ENCODE measurements around the gene PILRB. TPM values are rescaled to one million over a fixed set of nuclear protein-coding genes. Genes with fewer than 3 reads are reported as not detected.

PILRB gene
- total RNA-seq, 1 donor from 2014 or later: 21.1 TPM

DNA sequence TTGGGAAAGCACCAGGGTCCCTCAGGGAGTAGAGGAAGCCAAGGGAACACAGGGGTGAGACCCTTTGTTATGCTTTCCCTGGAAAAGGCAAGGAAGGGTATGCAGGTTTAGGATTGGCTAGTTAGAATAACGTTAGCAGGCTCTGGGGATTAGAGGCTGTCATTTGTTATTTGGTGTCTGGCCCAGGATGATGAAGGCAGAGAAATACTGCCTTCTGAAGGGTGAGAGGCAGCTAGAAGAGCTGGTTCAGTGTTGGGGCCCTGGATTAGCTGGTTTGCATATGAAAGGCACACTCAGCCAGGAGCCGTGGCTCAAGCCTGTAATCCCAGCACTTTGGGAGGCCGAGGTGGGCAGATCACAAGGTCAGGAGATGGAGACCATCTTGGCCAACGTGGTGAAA is 12.4 kb downstream of the PILRB start:
- Histone ChIP-seq H3K79me2 (ENCODE audit: insufficient read depth, low read length) (no peaks in the 10 kb centered on the region), H3K4me1 (ENCODE audit: insufficient read depth, low read length) (no peaks in the 10 kb centered on the region), H3K9me3 (ENCODE audit: insufficient read depth, low read depth, low read length) (no peaks in the 10 kb centered on the region), H3K4me2 (ENCODE audit: low read length) (no peak overlapping the region), H3K4me3 (ENCODE audit: insufficient read depth, low read depth, low read length) (no peak overlapping the region), H2AFZ (ENCODE audit: low read depth, low read length) (no peak overlapping the region), H3K27me3 (ENCODE audit: insufficient read depth, low read length) (no peaks in the 10 kb centered on the region), H3K27ac (ENCODE audit: low read depth, low read length) (no peak overlapping the region), H3K36me3 (ENCODE audit: insufficient read depth, low read length) (no peaks in the 10 kb centered on the region), H4K20me1 (ENCODE audit: insufficient read depth, low read length) (no peaks in the 10 kb centered on the region), H3K9ac (ENCODE audit: low read length) (no peak overlapping the region)
- no peak for FAIRE-seq
- TF ChIP-seq, protein P1, sequence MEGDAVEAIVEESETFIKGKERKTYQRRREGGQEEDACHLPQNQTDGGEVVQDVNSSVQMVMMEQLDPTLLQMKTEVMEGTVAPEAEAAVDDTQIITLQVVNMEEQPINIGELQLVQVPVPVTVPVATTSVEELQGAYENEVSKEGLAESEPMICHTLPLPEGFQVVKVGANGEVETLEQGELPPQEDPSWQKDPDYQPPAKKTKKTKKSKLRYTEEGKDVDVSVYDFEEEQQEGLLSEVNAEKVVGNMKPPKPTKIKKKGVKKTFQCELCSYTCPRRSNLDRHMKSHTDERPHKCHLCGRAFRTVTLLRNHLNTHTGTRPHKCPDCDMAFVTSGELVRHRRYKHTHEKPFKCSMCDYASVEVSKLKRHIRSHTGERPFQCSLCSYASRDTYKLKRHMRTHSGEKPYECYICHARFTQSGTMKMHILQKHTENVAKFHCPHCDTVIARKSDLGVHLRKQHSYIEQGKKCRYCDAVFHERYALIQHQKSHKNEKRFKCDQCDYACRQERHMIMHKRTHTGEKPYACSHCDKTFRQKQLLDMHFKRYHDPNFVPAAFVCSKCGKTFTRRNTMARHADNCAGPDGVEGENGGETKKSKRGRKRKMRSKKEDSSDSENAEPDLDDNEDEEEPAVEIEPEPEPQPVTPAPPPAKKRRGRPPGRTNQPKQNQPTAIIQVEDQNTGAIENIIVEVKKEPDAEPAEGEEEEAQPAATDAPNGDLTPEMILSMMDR (IDR thresholded peaks at IDR 0.05; ENCODE audit: insufficient read depth, low read depth, low read length): no peak
- no peak for TF ChIP-seq EZH2 (IDR thresholded peaks at IDR 0.05; ENCODE audit: insufficient read depth, low read length)
- H3K36me3 Mint-ChIP-seq (ENCODE audit: low read depth, unreplicated experiment): peaks cover 4% of the 10 kb centered on the region
- H3K4me1 Mint-ChIP-seq (ENCODE audit: low read depth, unreplicated experiment): no peaks in the 10 kb centered on the region
- DNase-seq (ENCODE audit: low read depth): no peak
- no peak overlapping the region for H3K27ac Mint-ChIP-seq (ENCODE audit: unreplicated experiment)
- H3K4me3 Mint-ChIP-seq (ENCODE audit: unreplicated experiment): no peak overlapping the region
- no peaks in the 10 kb centered on the region for H3K9me3 Mint-ChIP-seq (ENCODE audit: unreplicated experiment)
- H3K27me3 Mint-ChIP-seq (ENCODE audit: low read depth, unreplicated experiment): peaks cover 8% of the 10 kb centered on the region

DNA sequence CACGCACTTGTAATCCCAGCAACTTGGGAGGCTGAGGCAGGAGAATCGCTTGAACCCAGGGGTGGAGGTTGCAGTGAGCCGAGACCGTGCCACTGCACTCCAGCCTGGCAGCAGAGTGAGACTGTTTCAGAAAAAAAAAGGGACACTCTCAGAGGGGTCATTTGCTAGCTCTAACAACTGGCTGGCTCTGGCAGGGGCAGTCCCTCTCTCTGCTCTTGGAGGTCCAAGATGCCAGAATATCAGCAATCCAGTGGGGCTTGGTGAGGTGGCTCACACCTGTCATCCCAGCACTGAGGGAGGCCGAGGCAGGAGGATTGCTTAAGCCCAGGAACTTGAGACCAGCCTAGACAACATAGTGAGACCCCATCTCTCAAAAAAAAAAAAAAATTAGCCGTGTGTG is 12.8 kb downstream of the PILRB start:
- Histone ChIP-seq H3K36me3 (ENCODE audit: insufficient read depth, low read length) (no peaks in the 10 kb centered on the region), H2AFZ (ENCODE audit: low read depth, low read length) (no peak overlapping the region), H3K27me3 (ENCODE audit: insufficient read depth, low read length) (no peaks in the 10 kb centered on the region), H3K4me3 (ENCODE audit: insufficient read depth, low read depth, low read length) (no peak overlapping the region), H3K27ac (ENCODE audit: low read depth, low read length) (no peak overlapping the region), H4K20me1 (ENCODE audit: insufficient read depth, low read length) (no peaks in the 10 kb centered on the region), H3K9me3 (ENCODE audit: insufficient read depth, low read depth, low read length) (no peaks in the 10 kb centered on the region), H3K79me2 (ENCODE audit: insufficient read depth, low read length) (no peaks in the 10 kb centered on the region), H3K4me1 (ENCODE audit: insufficient read depth, low read length) (no peaks in the 10 kb centered on the region), H3K4me2 (ENCODE audit: low read length) (no peak overlapping the region), H3K9ac (ENCODE audit: low read length) (no peak overlapping the region)
- TF ChIP-seq, protein P1 (IDR thresholded peaks at IDR 0.05; ENCODE audit: insufficient read depth, low read depth, low read length): no peak
- TF ChIP-seq EZH2 (IDR thresholded peaks at IDR 0.05; ENCODE audit: insufficient read depth, low read length): no peak
- FAIRE-seq (no peak), DNase-seq (ENCODE audit: low read depth) (no peak)
- Mint-ChIP-seq H3K27ac (ENCODE audit: unreplicated experiment) (no peak overlapping the region), H3K9me3 (ENCODE audit: unreplicated experiment) (no peaks in the 10 kb centered on the region), H3K4me3 (ENCODE audit: unreplicated experiment) (no peak overlapping the region), H3K27me3 (ENCODE audit: low read depth, unreplicated experiment) (peaks cover 10% of the 10 kb centered on the region), H3K4me1 (ENCODE audit: low read depth, unreplicated experiment) (no peaks in the 10 kb centered on the region), H3K36me3 (ENCODE audit: low read depth, unreplicated experiment) (peaks cover 4% of the 10 kb centered on the region)

DNA sequence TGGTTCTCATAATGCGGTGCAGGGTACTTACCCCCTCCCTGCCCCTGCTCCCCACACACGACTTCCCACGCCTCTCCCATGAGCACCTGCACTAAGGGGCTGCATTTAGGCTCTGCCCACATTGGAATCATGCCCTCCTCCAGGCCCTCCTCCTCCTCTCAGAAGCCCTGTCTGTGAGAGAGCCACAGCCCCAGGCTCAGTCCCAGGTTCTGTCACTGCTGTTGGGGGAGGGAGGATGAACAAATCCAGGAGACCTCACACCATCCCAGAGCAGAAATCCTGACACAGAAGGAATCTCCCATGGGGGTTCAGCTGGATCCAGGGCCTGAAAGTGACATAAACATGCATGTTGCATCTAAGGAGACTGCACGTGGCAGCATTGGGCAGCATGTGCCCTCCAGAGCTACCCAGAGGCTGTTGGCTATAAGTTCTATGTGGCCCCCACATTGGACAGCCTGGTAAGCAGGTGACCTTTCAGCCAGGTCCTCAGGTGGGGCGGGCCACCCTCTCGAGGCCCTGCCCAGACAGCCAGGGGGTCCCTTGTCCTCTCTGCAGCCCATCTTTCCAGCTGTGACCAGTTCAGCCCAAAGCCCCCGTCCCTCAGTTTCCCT is 13.7 kb downstream of the PILRB start:
- Mint-ChIP-seq H3K4me1 (ENCODE audit: low read depth, unreplicated experiment) (no peaks in the 10 kb centered on the region), H3K27ac (ENCODE audit: unreplicated experiment) (no peak overlapping the region), H3K4me3 (ENCODE audit: unreplicated experiment) (no peak overlapping the region), H3K27me3 (ENCODE audit: low read depth, unreplicated experiment) (peaks cover 10% of the 10 kb centered on the region), H3K36me3 (ENCODE audit: low read depth, unreplicated experiment) (peaks cover 2% of the 10 kb centered on the region), H3K9me3 (ENCODE audit: unreplicated experiment) (no peaks in the 10 kb centered on the region)
- H3K9ac ChIP-seq (ENCODE audit: low read length): no peak overlapping the region
- DNase-seq (ENCODE audit: low read depth) (no peak), FAIRE-seq (no peak)
- H3K27ac ChIP-seq (ENCODE audit: low read depth, low read length): no peak overlapping the region
- H2AFZ ChIP-seq (ENCODE audit: low read depth, low read length): no peak overlapping the region
- no peaks in the 10 kb centered on the region for H4K20me1 ChIP-seq (ENCODE audit: insufficient read depth, low read length)
- no peaks in the 10 kb centered on the region for H3K27me3 ChIP-seq (ENCODE audit: insufficient read depth, low read length)
- no peak for TF ChIP-seq EZH2 (IDR thresholded peaks at IDR 0.05; ENCODE audit: insufficient read depth, low read length)
- TF ChIP-seq, protein P1 (IDR thresholded peaks at IDR 0.05; ENCODE audit: insufficient read depth, low read depth, low read length): no peak
- no peaks in the 10 kb centered on the region for H3K36me3 ChIP-seq (ENCODE audit: insufficient read depth, low read length)
- no peak overlapping the region for H3K4me2 ChIP-seq (ENCODE audit: low read length)
- no peaks in the 10 kb centered on the region for H3K4me1 ChIP-seq (ENCODE audit: insufficient read depth, low read length)
- no peak overlapping the region for H3K4me3 ChIP-seq (ENCODE audit: insufficient read depth, low read depth, low read length)
- no peaks in the 10 kb centered on the region for H3K79me2 ChIP-seq (ENCODE audit: insufficient read depth, low read length)
- no peaks in the 10 kb centered on the region for H3K9me3 ChIP-seq (ENCODE audit: insufficient read depth, low read depth, low read length)
